GM12878 (cell line): ENCODE measurements around the gene ALX4.

Source experiments
- CTCF ChIP-seq, 3 experiments: IDR thresholded peaks in 2 of 3; conservative IDR thresholded peaks in 1 of 3; 2 replicates each; pipeline ENCODE4 v1.5.1; 2011; ENCODE audit warnings: low read depth in 3 of 3, low read length in 3 of 3, mild to moderate bottlenecking in 3 of 3, control low read depth in 2 of 3, moderate library complexity in 2 of 3, inconsistent platforms in 1 of 3, mixed read lengths in 1 of 3; ENCODE audit not compliant: control insufficient read depth in 2 of 3, insufficient read depth in 1 of 3; ENCODE audit errors: extremely low read depth in 1 of 3
- SIN3A ChIP-seq: IDR thresholded peaks from 2 replicates; pipeline ENCODE4 v1.6.1; 2012; ENCODE audit warnings: low read depth, low read length, improper control_type of control experiment

DNA sequence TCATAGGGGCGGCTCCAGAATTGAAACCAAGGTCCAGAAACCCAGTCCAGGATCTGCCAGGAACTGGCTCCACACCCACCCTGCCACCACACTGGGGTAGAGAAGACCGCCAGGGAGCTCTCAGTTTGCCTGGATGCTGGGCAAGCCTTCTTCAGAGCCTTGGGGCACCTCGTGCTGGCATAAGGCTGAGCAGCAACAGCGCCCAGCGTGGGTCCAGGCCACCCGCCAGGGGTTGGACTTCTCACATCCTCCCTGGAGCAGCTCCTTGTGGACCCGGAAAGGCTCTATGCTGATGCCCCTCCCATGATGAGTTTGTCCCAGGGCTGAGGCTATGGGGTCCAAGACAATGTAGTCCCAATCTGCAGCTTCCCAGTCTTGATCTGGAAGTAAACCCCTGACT lies 29.7 kb downstream of the ALX4 start:
- TF ChIP-seq CTCF (IDR thresholded peaks at IDR 0.05 in 2 of 3, conservative IDR thresholded peaks at IDR 0.05 in 1 of 3; ENCODE audit: control insufficient read depth in 2 of 3, extremely low read depth in 1 of 3, insufficient read depth in 1 of 3, low read depth in 3 of 3, low read length in 3 of 3) (no peak), SIN3A (no peak)
